NCI-H748 treated with DMSO at 0.1 percent for 48 hours (cell line): ENCODE measurements around the gene ZNRD2.

Experiments used
- DNase-seq: peaks from one replicate; lab custom pipeline; 2025; lab: John Stamatoyannopoulos, UW

ZNRD2 gene

DNA sequence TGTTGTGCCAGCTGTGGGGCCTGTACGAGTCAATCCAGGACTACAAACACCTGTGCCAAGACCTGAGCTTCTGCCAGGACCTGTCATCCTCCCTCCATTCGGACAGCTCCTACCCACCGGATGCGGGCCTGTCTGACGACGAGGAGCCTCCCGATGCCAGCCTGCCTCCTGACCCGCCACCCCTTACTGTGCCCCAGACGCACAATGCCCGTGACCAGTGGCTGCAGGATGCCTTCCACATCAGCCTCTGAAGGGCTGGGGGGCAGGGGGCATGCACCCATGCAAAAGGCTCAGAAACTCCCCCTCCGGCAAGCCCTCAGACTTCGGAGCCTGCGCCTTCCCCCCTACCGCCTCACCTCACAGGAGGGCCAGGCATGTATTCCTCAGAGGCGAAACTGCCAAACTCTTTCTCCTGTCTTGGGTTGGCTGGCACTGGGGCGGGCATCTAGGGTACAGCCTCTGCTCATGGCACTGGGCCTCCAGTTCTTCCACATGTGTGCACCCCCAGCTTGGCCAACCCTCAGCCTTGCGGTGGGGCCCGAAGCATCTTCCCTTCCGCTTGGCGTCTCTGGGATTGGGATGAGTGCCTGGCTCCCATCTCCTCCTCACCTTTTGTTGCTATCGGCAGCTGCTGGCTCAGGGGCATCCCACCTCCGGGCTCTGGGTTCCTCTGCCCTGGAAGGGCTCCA lies 3.3 kb downstream of the ZNRD2 start:
- DNase-seq: no peak

DNA sequence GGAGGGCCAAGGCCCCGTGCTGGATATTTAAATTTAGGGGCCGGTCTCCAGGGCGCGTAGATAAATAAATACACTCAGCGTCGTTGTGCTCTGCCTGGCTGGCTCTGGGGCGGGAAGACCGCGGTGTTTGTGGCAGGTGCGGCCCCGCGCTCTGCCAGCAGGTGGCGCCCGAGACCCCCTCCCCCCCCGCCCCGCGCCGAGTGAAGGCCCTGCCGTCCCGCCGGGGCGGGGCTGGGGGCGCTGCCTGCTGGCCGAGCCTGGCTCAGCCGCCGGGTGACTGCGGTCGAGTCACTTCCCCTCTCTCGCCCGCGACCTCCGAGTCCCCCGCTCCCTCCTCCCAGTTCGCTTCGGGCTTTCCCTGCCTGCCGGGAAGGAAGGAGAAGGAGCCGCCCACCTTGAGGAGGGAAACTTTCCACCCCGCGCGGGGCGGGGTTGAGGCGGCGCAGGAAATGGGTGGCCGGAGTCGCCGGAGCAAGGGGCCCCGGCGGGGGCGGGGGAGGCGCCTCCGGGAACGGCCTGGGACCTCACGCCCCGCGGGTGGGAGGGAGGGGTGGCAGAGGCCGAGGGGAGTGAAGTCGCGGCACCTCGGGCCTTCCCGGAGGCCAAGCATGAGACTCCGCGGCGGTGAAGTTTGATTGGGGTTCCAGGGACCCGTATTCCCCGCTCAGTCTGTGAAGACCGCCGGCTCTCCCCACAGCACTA lies 4.0 kb downstream of the ZNRD2 start:
- DNase-seq: peak; percentile 68

DNA sequence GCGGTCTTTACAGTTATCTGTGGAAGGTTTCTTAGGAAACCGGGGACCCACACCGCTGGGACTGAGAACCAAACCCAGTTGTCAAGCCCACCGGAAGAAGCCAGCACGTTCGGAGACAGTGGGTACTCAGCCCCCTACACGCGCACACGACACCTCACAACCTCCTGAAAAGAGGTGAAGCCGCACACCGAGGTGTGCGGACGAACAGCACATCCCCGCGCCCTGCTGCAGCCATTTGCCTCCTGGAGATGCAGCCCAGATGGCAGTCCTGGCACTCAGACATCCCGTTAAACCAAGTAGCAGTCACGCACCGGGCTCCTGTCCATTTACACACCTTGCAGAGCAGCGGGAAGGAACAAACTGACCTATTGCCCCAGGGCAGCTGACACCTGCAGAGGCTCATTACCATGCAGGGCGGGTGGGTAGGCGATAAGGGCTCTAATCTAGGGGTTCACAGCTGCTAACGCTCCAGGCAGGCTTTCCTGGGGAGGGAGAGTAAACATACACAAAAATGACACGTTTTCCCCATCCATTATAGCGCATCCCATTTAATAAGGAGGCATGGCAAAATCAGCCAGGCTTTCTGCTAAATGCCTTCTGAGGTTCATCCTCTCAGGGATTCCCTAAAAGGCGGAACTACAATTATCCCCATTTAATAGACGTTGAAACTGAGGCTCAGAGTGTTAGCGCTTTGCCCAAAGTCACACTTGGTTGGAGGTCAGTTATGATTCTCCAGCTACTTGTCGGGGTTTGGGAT lies 4.7 kb downstream of the ZNRD2 start:
- peak; percentile 20 for DNase-seq

DNA sequence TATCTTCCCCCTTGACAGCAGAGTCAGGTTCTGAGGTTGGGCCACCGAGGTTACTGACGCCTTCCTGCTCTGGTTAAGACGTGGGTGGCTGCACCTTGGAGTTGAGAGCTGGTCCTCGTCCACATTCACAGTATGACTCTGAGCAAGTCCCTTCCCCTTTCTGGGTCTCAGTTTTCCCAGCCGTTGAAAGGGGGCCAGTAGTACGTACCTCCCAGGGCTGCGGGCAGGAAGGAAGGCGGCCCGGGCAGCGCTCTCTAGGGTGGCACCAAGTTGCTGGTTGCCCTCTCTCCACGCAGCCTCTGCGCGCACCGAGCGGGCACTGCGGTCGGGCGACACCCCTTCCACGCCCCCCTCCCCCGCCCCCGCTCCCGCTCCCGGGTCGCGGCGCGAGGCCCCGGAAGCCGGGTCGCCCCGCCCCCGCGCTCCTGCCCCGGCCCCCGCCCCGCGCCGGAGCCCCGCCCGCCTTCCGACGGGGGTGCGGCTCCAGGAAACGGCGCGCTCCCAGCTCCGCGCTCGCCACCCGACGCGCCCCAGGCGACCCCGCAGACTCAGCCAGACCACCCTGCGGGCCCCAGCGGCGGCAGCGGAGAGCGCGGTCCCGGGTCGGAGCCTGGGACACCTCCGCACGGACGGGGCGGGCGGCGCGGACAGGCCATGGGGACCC lies 5.4 kb downstream of the ZNRD2 start, which contains the start of gene EHBP1L1:
EHBP1L1 (plus strand) TSS at position 486 of the 664 bp plus-strand sequence. CDS start 250 bp downstream, outside the sequence.
- no peak for DNase-seq

DNA sequence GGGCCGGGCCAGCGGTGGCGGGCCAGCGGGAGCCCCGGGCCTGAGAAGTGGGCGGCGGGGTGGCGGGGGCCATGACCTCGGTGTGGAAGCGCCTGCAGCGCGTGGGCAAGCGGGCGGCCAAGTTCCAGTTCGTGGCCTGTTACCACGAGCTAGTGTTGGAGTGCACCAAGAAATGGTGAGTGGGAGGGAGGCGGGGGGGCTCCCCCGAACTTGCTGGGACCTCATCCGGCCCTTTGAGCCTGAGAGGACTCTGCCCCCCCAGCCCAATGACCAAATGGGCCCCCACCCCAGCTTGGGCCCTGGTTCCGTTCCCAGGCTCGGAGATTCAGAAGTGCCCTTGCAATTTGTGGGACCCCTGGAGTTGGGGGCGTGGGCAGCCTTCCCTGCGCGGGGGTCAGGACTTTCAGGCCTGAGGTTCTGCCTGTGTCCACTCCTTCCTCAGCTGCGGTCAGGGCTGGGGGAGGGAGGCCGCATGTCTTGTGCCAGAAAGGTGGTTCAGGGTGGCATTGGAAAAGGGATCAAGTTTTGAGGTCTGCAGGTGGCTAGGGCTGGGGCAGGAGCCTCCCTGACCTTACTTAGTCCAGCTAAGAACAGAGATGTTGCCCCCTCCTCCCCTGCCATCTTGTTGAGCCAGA lies 6.1 kb downstream of the ZNRD2 start:
- DNase-seq: no peak

DNA sequence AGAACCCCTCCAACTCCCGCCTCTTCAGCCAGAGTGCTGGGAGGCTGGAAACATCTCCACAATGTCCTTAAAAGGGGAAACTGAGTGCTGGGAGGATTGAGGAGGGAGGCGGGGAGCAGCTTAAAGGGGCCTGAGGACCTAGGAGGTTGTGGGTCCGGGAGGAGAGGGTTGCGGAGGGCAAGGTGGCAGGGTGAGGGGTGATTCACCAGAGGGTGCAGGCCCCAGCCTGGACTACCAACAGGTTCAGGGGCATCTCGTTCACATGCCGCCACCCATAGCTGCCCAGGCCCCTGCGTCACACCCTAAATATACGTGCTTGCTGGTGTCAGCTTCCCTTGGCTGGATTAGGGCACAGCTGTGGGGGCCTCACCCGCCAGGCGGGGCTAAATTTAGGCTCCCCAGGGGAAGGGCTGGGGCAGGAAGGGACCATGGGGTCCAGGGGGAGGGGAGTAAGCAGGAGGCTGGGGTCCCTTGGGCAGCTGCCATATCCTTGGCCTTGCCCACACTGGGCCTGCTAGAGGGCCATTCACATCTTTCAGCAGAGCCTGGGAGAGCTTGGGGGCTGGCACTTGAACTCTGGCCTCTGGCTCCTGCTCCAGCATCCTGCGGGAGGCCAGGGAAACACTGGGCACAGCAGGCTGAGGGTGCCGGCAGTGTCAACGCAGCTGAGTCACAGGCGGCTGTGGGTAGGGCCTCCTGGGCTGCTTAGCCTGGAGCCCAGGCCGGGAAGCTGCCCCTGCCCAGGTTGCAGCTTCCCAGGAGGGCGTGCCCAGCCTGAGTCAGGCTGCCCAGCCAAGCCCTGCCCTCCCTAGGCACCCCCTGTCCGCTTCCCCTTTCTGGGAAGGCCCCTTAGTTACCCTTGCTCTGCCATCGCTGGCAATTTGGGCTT lies 6.8 kb downstream of the ZNRD2 start:
- DNase-seq: no peak

DNA sequence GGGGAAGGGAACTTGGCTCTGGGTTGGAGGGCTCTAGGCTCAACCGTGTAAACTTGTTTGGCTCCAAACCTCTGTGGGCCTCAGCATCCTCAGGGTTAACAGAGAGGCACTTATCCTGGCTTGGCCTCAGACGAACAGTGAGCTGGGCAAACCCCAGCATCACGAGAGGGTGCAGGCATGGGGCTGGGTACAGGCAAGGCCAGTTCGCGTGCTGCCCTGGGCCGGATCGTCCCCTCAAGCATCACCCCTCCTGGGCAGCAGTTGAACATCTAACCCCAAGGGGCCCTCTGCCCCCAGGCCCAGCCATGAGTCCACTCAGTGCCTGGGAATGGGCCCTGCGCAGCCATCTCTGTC lies 7.5 kb downstream of the ZNRD2 start:
- DNase-seq: no peak

DNA sequence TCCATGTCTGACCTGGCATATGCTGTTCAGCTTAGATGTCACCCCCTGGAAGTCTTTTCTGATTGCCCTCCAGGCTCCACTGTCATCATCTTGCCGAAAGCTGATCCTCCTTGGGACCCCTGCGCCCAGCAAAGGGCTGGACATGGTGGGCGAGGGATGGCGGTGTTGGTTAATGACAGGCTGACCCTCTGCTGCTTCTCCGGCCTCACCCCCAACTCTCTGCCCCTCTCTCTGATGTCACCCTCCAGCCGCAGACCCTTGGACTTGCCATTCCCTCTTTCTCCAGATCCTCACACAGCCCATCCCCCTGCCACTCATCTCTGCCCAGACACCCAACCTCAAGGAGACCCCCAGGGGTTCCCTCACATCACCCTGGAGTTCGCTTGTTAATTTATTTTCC lies 7.9 kb downstream of the ZNRD2 start:
- DNase-seq: no peak

DNA sequence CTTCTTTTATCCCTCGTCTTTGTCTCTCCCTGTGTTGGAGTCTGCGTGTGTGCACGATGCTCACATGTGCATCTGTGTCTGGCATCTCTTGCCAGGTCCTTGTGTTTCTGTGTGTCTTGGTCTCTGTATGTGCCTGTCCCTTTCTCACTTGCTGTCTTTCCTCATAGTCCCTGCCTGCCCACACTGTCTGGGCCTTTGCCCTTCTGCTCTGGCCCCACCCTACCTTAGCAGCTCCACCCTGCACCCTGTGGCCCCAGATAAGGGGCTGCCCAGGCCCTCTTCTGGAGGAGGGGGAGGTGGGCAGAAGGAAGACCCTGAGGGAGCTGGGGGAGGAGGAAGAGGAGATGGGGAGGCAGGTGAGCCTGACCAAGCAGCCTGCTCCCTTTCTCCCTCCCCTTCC lies 8.4 kb downstream of the ZNRD2 start:
- DNase-seq: no peak

DNA sequence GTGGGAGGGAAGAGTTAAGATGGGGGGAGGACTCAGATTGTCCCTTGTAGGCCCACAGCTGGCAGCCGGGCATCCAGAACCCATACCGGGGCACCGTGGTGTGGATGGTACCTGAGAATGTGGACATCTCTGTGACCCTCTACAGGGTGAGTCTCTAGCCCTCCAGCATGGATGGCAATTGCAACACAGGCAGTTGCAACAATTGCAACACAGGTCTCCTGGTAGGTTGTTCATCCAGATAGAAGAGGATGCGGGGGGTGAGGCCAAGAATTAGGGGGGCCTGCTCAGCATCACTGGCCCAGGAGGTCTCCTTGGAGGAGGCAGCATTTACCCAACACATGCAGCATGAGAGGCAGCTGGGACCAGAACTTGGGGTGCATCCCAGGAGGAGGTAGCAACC lies 9.0 kb downstream of the ZNRD2 start:
- no peak for DNase-seq

DNA sequence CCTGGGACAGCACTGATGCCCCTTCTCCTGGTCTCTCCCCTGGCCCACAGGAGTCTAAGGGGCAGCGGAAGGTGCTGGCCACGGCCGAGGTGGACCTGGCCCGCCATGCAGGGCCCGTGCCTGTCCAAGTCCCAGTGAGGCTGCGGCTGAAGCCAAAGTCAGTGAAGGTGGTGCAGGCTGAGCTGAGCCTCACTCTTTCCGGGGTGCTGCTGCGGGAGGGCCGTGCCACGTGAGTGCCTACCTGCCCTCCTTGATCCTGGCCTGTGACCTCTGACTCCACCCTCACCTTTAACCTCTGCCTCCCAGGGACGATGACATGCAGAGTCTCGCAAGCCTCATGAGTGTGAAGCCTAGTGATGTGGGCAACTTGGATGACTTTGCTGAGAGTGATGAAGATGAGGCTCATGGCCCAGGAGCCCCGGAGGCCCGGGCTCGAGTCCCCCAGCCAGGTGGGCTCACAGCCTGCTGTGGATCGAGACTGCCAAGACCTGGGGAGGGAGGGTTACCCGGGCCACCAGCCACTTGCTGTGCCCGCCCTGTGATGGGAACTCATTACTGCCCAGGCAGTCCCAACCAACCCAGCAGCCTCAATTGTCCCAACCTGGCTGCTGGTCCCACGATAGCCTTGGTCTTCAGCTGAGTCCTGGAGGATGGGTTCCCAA lies 9.9 kb downstream of the ZNRD2 start:
- no peak for DNase-seq

DNA sequence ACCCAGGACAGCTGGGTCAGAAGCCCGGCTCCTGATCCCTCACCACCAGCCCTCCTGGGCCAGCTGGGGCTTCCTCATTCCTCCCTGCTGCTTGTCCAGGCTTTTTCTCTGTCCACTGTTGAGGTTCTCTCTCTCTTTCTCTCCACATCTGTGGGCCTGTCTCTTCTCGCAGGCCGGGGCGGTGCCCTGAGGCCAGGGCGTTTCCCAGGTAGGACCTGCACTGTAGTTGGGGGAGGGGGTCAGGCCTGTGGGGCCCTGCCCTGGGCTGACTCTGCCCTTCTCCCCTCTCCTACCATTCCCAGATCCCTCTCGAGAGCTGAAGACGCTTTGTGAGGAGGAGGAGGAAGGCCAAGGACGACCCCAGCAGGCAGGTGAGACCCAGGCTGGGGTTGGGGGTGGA lies 10.5 kb downstream of the ZNRD2 start:
- no peak for DNase-seq

DNA sequence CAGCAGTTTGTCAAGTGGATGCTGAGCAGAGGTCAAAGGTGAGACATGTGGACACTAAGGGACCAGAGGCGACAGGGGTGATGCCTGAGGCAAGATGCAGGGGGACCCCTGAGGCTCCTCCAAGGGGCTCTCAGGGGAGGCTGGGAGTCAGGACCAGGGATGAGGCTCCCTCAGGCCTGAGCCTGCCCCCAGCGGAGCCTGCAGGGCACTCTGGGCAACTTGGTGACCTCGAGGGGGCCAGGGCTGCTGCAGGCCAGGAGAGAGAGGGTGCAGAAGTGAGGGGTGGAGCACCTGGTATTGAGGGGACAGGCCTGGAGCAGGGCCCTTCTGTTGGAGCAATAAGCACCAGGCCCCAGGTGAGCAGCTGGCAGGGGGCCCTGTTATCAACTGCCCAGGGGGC lies 11.7 kb downstream of the ZNRD2 start:
- DNase-seq: no peak

DNA sequence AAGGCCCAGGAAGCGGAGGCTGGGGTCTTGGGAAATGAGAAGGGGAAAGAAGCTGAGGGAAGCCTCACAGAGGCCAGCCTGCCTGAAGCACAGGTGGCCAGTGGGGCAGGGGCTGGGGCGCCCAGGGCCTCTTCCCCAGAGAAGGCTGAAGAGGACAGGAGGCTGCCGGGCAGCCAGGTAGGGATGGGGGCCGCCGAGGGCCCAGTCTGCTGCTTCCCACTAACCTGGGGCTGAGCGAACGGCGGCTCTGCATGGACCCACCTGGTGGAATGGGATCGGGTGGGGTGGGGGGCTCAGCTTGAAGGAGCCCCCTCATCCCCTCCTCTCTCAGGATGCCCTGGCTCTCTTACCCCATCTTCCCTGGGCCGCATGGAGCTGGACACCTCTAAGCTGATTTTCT lies 13.3 kb downstream of the ZNRD2 start:
- no peak for DNase-seq

DNA sequence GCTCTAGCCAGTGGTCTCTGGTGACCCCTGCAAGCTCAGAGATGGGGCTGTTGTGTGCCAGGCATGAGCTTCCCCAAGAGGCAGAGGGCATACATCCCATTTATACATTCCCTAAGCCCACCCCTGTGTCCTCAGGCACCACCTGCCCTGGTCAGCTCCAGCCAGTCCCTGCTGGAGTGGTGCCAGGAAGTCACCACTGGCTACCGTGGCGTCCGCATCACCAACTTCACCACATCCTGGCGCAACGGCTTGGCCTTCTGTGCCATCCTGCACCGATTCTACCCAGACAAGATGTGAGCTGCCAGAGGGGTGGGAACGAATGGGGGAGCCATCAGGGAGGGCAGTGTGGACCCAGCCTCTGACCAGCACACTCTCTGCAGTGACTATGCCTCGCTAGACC lies 13.8 kb downstream of the ZNRD2 start:
- no peak for DNase-seq

DNA sequence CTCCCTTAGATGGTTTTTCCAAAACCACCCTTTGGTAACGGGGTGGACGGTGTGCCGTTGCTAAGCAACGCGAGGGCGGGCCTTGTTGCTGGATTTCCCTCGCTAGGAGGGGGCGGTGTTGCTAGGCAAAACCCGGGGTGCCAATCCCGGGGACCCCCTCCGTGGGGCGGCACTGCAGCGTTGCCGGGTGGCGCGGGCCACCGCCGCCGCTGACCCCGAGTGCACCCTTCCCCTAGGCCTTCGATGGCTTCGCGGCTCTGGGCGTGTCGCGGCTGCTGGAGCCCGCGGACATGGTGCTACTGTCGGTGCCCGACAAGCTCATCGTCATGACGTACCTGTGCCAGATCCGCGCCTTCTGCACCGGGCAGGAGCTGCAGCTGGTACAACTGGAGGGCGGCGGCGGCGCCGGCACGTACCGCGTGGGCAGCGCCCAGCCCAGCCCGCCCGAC lies 14.5 kb downstream of the ZNRD2 start:
- no peak for DNase-seq

DNA sequence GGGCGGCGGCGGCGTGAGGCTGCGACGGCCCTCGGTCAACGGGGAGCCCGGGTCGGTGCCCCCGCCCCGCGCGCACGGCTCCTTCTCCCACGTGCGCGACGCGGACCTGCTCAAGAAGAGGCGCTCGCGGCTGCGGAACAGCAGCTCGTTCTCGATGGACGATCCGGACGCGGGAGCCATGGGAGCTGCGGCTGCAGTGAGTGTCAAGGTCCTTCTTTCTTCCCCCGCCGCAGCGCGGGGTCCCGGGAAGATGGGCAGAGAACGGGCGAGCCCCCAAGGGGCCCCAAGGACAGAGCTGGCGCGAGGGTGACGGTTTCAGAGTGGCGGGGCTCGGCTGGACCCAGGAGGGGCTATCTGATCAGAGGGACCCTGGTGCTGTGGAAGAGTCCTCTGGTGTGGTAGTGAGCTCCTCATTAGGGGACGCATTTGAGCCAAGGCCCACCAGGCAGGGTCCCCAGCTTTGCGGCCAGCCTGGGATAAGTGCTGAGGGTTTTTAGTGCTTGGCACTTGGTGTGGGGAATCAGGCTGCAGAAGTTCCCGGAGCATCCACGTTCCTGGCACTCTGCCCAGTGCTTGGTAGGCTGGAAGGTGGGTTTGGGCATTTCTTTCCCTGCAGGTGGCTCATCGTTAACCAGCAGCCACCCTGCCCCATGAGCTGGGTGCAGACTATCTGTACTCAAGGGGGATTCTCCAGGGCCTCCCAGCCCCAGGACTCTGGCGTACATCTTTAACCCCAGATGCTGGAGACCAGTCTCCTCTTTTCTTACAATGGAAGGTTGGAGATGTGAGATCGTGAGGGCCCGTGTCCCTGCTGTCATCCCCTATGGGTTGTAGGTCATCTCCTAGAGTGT lies 15.3 kb downstream of the ZNRD2 start:
- DNase-seq: no peak

DNA sequence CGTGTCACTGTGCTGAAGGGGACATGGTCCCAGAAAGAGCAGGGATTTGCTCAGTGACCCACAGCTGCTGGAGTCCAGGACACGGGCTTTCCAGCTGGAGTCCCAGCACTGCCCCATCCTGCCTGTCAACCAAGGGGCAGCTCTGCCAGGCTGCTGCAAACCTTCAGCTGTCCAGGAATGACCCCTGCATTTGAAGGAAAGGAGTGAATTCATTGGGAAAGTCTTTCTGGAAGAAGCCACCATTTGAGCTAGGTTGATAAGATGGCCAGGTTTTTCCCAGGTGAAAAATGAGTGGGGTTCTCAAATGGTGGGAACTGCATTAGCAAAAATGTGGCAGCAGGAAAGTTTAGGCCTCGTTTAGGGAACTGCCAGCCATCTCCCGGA lies 16.0 kb downstream of the ZNRD2 start:
- no peak for DNase-seq

DNA sequence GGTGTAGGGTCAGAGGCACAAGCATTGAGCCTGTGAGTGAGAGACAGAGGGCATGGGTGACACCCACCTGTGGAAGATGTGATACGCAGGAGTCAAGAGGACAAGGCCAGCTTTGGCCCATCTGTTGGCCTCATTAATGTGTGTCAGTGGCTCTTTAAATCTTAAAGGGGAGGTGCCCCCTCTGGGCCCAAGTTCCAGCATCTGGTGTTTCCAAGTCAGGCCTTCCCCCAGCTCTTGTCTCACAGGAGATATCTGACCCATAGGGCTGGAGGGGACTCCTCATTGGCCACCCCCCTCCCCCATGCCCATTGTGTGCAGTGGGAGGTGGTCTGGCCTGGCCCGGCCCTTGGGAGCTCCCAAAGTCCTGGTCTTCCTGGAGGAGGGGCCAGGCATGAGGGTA lies 16.4 kb downstream of the ZNRD2 start:
- DNase-seq: no peak
